Fibroblast of mammary gland (primary cell): ENCODE measurements around the gene LRRC46.

ENCODE experiments used
- DNase-seq: peaks from one replicate; pipeline ENCODE4 v3.0.0-alpha.2; 2010; ENCODE audit warnings: low read depth
- H3K4me3 ChIP-seq: 2 replicates; pipeline ENCODE4 v1.5.1; 2011; ENCODE audit warnings: low read depth, mild to moderate bottlenecking, low read length, moderate library complexity; ENCODE audit not compliant: control insufficient read depth
- TF ChIP-seq, protein P1 (sequence below): conservative IDR thresholded peaks from 2 replicates; pipeline ENCODE4 v1.5.1; 2011; ENCODE audit warnings: low read depth, low read length, inconsistent platforms; ENCODE audit not compliant: control insufficient read depth, insufficient read depth

LRRC46 gene

DNA sequence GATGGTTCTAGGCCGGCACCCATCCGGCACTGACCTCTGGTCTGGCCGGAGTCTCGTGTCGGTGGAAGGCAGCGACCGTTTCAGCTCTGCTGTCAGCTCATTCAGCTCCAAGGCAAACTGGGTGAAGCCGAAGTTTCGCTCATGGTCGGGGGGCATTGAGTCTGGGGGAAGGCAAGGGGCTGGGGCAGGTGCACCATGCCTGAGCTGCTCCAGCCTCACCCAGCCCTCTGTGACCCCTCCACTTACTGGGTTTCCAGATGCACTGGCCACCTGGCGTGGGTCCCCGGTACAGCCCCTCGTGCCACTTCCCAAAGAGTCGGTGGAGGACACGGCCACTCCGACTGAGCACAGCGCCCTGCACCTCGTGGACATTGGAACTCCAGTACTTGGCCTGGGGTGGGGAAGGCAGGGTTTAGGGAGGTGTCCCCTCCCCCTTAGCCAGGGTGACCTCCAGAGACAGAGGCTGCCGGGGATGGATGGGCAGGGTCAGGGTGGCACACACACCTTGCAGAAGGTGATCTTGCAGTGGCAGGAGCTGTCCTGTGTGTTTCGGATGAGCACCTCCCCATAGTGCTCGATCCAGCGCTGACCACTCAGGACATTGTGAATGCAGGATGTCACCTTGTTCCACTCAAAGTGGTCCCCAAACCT lies 22.5 kb upstream of the LRRC46 start:
- TF ChIP-seq, protein P1, sequence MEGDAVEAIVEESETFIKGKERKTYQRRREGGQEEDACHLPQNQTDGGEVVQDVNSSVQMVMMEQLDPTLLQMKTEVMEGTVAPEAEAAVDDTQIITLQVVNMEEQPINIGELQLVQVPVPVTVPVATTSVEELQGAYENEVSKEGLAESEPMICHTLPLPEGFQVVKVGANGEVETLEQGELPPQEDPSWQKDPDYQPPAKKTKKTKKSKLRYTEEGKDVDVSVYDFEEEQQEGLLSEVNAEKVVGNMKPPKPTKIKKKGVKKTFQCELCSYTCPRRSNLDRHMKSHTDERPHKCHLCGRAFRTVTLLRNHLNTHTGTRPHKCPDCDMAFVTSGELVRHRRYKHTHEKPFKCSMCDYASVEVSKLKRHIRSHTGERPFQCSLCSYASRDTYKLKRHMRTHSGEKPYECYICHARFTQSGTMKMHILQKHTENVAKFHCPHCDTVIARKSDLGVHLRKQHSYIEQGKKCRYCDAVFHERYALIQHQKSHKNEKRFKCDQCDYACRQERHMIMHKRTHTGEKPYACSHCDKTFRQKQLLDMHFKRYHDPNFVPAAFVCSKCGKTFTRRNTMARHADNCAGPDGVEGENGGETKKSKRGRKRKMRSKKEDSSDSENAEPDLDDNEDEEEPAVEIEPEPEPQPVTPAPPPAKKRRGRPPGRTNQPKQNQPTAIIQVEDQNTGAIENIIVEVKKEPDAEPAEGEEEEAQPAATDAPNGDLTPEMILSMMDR, result no peak
- H3K4me3 ChIP-seq, result no peak overlapping the region
- DNase-seq, result no peak

DNA sequence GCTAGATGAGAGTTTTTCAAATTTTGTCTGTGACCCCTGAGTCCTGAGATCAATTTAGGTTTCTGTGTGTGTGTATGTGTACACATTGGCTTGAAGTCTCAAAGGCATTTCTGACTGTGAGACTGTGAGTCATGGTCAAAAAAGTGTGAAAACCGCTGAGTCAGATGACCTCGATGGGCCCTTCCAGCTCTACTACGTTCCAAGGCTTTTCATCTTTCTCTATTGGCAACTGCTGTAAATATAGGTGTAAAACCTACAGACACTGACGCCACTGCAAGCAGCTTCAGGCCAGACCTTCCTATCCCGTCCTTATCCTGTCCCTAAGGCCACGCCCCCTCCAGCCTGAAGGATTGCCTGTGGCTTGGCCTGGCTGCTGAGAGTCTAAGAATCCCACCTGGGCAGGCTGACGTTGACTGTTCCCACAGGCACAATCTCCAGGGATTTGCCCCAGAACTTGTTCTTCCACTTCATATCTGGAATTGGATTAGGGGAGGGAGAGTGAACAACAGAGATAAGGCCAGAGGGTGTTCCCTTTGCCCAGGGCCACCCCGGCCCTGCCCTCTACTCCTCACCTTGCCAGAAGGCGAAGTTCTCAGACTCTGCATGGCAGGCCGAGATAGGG lies 21.2 kb upstream of the LRRC46 start:
- peak; percentile 94 for DNase-seq
- TF ChIP-seq, protein P1, result no peak
- no peak overlapping the region for H3K4me3 ChIP-seq

DNA sequence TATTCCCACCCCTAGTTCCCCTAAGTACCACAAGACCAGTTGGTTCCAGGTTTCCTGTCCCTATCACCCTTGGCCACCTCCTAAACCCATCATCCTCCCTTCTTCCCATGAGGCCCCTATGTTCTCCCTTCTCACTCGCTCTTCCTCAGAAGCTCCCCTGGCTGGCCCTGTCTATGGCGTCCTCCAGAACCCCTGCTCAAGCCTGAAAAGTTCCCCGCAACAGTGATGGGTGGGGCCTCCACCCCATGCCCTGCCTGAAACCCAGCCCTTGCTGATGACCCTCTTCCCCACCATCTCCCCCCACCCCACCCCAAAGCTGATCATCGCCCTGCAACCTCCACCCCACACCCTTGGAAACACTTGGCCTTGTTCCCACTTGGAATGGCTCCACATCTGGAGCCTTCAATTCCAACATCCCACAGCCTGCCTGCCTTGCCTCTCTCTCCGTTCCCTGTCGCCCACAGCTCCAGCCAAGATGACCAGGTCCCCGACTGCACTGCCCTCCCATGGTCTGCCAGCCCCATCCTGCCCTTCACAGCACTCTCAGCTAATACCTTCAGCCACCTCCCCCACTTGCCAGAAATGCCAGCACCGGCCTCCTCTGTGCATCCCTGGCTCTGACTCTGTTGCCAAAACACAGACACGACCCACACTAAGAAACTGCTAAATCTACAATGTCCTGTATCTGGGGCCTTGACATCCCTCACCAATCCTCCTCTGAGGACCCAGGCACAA lies 20.4 kb upstream of the LRRC46 start:
- no peak for DNase-seq
- TF ChIP-seq, protein P1, result no peak

DNA sequence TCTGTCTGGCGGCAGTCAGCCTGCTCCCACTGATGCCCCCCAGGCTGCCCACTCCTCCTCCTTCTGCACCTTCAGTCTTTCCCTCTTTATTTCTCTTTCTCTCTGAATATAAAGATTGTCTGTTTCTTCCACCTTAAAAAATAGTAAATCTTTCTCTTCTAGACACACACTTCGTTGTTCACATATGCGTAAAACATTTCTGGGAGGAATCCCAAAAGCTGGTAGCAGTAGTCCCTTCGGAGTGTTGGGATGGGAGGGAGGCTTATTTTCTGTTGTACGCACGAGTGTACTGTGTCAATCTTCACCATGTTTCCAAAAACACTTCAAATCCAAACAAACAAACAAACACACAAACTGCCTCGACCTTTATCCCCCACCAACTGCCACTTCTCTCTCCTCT lies 19.8 kb upstream of the LRRC46 start:
- TF ChIP-seq, protein P1, result no peak
- no peak overlapping the region for H3K4me3 ChIP-seq
- DNase-seq, result no peak

More for the DNA sequence above, 20.4 kb upstream of the LRRC46 start:
- no peak overlapping the region for H3K4me3 ChIP-seq

DNA sequence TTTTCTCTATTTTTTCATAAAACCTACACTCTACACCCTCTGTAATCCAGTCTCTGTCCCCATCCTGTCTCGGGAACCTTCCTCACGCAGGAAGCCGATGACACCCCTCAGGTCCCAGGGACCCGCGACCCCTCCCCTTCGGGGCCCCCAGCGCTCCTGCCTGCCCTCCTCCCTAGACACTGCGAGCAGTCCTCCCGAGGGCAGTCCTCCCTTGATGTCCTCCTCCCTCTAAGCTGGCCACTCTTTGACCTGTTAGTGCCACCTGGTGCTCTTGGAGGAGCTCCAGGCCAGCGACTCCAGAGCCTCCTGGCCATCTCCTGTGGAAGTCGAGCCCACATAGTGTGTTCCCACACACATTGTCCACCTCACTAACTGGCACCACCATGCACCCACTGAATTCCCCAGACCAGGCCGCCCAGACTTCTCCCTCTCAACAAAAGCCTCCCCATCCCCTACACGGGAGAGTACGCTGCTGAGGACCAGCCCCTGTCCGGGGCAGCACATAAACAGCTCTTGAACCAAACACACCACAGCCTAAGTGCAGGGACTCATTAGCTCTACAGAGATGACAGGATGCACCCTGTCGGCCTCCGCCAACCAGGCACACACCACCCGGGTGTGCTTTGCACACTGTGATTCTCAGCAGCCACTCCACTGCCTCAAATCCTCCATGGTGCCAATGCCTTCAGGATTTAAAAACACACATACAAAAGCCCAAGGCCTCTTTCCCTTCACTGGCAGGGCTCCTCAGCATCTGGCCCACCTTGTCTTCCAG lies 19.1 kb upstream of the LRRC46 start:
- DNase-seq, result no peak
- TF ChIP-seq, protein P1, result no peak
- H3K4me3 ChIP-seq, result no peak overlapping the region

DNA sequence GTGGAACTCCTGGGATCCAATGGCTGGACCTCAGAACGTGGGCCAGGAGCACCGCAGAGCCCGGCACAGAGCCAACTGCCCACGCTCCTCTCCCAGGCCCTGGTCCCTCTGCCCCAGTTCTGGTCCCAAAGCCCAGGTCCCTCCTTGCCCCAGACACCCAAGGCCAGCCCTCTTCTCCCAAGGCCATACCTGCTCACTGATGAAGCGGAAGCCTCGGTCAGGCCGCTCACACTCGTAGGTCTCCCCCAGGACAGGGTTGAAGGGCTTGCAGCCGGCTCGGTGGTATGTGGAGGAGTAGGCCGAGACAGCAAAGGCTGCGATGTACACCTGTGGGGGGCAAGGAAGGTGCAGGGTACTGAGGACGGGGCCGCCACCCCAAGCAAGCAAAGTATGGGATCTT lies 18.4 kb upstream of the LRRC46 start:
- no peak overlapping the region for H3K4me3 ChIP-seq
- TF ChIP-seq, protein P1, result no peak
- no peak for DNase-seq
